Cardiac muscle cell (in vitro differentiated cells and primary cell): Measurements from ENCODE around the gene CPED1. TPM values are rescaled to one million over a fixed set of nuclear protein-coding genes. Genes with fewer than 3 reads are reported as not detected.

ENCODE experiments used
- DNase-seq, 2 donors: peaks; one replicate each; pipeline versions ENCODE4 v3.0.0 to v3.0.0-alpha.2; 2010 to 2017; ENCODE audit warnings: low read depth in 1 of 2, low spot score in 1 of 2
- H3K27ac ChIP-seq: fragments of 200-600 bp; sonication (generic); 2 replicates; pipeline ENCODE4 v1.5.1; 2016
- H3K27me3 ChIP-seq: fragments of 200-600 bp; sonication (generic); 2 replicates; pipeline ENCODE4 v1.6.0; 2016; ENCODE audit warnings: control low read depth
- H3K36me3 ChIP-seq: fragments of 200-600 bp; sonication (generic); 2 replicates; pipeline ENCODE4 v1.5.1; 2016; ENCODE audit warnings: control low read depth
- H3K4me1 ChIP-seq: fragments of 200-600 bp; sonication (generic); 2 replicates; pipeline ENCODE4 v1.8.1; 2017; ENCODE audit warnings: low read depth, mild to moderate bottlenecking, mixed run types
- H3K4me3 ChIP-seq: fragments of 200-600 bp; sonication (generic); 2 replicates; pipeline ENCODE4 v1.5.1; 2016; ENCODE audit warnings: mild to moderate bottlenecking
- H3K9me3 ChIP-seq: fragments of 200-600 bp; sonication (generic); 2 replicates; pipeline ENCODE4 v1.5.1; 2017; ENCODE audit warnings: low read depth, mild to moderate bottlenecking, control low read depth
- CTCF ChIP-seq: IDR thresholded peaks from 2 replicates; pipeline ENCODE4 v1.5.1; 2012; ENCODE audit warnings: low read depth, mild to moderate bottlenecking, low read length
- polyA plus RNA-seq: library from polyadenylated mRNA; unstranded; fragments of >200 nt; fragmentation: Nextera tagmentation; extraction: Ambion mirVana; gene quantifications from 2 replicates; pipeline ENCODE4 v1.2.1, GENCODE V29; 2016
- total RNA-seq: library from RNA; depleted of rRNA; stranded (reverse); fragments of >200 nt; gene quantifications from 2 replicates; pipeline ENCODE4 v1.2.3, GENCODE V29; 2016

CPED1 gene
- total and polyA plus RNA-seq, 2 experiments from 2014 or later, result 0.67 to 3.2 TPM

DNA sequence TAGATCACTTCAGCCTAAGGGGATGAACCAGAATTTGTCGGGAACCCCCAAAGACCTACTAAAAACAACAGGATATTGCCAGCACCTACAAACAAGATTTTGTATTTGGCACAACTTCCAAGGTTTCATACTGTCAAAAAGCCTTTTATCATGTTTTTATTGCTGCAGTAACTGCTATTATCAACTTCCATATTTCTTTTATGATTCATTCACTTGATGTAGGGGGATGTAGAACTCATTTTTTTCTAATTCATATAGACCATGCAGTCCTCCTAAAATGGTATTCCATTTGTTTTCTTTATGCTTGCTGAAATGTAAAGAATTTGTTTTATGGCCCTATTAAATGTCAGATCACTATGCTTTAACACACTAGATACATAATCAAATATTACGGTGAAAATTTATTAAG lies 310.3 kb downstream of the CPED1 start:
- Histone ChIP-seq H3K36me3 (no peaks in the 10 kb centered on the region), H3K4me1 (no peaks in the 10 kb centered on the region), H3K27ac (no peak overlapping the region), H3K4me3 (no peak overlapping the region), H3K9me3 (no peaks in the 10 kb centered on the region), H3K27me3 (no peaks in the 10 kb centered on the region)
- no peak for TF ChIP-seq CTCF
- DNase-seq, result no peak

- Histone ChIP-seq H3K4me3 (no peak overlapping the region), H3K36me3 (no peaks in the 10 kb centered on the region), H3K27ac (no peak overlapping the region), H3K4me1 (no peaks in the 10 kb centered on the region), H3K27me3 (no peaks in the 10 kb centered on the region), H3K9me3 (no peaks in the 10 kb centered on the region)
- no peak for TF ChIP-seq CTCF
- DNase-seq, result no peak
Observed at GRCh38 chr7:121300685-121301420, 312.3 kb downstream of the CPED1 start.

DNA sequence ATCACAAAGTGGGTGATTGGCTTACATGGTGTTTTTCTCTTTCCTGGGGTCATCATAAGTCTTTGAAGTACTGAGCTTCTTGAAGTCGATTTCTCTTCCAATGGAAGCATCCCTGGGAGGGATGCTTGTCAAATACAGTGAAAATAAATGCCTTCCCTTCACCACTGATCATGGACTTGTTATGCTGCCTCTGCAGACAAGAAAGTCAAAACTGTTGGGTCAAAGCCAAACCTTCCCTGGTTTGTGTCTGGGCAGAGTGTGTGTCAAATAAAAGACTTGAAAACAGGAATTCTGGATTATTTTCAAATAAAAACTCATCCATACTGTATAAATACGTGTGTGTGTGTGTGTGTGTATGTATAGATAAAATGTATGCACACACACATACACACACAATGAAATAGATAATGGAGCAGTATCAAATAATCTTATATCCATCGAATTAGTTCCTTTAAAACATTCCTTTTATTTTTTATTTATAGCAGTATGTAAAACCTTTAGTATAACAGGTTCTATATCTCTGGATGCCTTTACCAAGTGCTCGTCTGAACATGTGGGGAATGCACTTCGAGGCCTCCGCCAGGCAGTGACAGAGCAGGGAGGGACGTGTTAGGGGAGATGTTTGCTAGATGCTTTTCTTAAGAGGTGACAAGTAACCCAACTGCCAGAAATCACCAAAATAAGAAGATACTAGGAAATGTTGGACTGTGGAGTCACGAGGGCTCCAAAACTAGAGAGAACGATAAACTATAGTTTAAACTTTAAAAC lies 313.1 kb downstream of the CPED1 start:
- H3K9me3 ChIP-seq, result no peaks in the 10 kb centered on the region
- H3K4me3 ChIP-seq, result no peak overlapping the region
- no peak for TF ChIP-seq CTCF
- no peaks in the 10 kb centered on the region for H3K4me1 ChIP-seq
- DNase-seq, result no peak
- no peak overlapping the region for H3K27ac ChIP-seq
- H3K27me3 ChIP-seq, result no peaks in the 10 kb centered on the region
- H3K36me3 ChIP-seq, result no peaks in the 10 kb centered on the region

GRCh38 chr7:121302214-121302745 lies 313.8 kb downstream of the CPED1 start:
- no peak for TF ChIP-seq CTCF
- Histone ChIP-seq H3K4me3 (no peak overlapping the region), H3K27ac (no peak overlapping the region), H3K36me3 (no peaks in the 10 kb centered on the region), H3K9me3 (no peaks in the 10 kb centered on the region), H3K27me3 (no peaks in the 10 kb centered on the region), H3K4me1 (no peaks in the 10 kb centered on the region)
- no peak for DNase-seq

GRCh38 chr7:121303422-121304101 lies 315.1 kb downstream of the CPED1 start:
- no peaks in the 10 kb centered on the region for H3K27me3 ChIP-seq
- DNase-seq, result no peak
- no peak for TF ChIP-seq CTCF
- no peaks in the 10 kb centered on the region for H3K36me3 ChIP-seq
- H3K4me3 ChIP-seq, result no peak overlapping the region
- no peak overlapping the region for H3K27ac ChIP-seq
- no peaks in the 10 kb centered on the region for H3K4me1 ChIP-seq
- no peaks in the 10 kb centered on the region for H3K9me3 ChIP-seq
